Stimulated activated CD8-positive, alpha-beta memory T cell treated with anti-CD3 and anti-CD28 coated beads, Interleukin-15, amount 100 ng/mL, for 1 hour (primary cell): ENCODE data around the gene HOXD12.

Experiments used
- DNase-seq: peaks from one replicate; pipeline ENCODE4 v3.0.0-alpha.2; 2020; ENCODE audit warnings: low read depth

HOXD12 gene

DNA sequence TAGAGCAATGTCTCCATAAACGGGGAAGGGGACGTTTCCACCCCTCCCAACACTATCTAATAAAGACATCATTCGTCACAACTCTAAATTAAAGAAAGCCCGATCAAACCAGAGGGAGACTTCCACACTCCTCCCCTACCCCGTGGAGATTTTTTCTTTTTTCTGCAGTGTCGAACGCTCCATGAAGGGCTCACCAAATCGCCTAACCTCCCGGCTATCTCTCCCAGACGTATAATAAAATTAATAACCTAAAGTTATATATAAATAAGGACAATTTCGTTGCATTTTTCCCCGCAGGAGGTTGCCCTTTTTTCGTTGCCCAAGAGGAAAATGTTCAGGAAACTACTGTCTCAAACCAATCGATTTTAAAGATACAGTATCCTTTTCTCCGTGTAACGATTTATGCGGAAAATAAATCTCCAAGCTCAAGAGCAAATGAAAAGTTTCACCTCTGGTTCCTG is 18.2 kb upstream of the HOXD12 start:
- no peak for DNase-seq

DNA sequence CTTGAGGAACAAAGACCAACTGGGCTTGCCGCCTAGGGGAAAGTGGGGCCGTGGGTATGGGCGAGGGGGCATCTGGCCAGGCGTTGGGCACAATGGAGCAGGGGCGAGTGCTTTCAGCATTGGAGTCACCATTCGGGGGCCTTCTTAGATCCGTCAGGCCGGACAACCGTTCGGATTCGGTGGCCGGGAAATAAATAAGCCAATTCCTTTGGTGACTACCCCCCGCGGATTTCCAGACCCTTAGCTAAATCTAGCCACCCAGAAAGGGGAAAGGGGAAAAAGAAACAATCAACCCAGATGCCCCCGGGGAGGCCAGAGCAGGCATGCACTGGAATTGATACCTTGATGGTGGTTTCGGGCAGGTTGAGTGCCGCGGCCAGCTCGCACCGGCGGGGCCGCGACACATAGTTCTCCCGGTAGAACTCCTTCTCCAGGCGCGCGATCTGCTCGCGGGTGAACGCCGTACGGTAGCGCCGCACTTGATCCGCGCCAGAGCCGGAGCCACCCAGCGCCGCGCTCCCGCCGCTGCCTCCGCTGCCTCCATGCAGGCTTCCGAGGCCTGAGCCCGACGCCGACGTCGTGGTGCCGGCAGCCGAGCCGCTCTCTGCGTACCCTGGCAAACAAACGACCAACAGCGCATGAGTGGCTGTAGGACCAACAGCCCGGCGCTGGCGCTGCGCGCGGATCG is 17.6 kb upstream of the HOXD12 start:
- DNase-seq: no peak

DNA sequence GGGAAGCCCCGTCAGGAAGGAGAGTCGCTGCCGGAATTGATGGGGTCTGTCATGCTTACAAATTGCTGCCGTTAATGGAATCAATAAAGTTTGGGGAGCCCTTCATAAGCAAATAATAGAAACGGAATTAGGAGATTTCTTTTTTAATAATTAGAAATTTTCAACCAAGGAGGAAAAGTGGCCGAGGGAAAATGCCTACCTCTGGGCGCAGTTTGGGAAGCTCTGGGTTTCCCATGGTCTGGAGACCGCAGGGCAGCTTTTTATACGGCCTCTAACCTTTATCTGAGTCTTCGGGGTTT is 17.1 kb upstream of the HOXD12 start:
- no peak for DNase-seq

DNA sequence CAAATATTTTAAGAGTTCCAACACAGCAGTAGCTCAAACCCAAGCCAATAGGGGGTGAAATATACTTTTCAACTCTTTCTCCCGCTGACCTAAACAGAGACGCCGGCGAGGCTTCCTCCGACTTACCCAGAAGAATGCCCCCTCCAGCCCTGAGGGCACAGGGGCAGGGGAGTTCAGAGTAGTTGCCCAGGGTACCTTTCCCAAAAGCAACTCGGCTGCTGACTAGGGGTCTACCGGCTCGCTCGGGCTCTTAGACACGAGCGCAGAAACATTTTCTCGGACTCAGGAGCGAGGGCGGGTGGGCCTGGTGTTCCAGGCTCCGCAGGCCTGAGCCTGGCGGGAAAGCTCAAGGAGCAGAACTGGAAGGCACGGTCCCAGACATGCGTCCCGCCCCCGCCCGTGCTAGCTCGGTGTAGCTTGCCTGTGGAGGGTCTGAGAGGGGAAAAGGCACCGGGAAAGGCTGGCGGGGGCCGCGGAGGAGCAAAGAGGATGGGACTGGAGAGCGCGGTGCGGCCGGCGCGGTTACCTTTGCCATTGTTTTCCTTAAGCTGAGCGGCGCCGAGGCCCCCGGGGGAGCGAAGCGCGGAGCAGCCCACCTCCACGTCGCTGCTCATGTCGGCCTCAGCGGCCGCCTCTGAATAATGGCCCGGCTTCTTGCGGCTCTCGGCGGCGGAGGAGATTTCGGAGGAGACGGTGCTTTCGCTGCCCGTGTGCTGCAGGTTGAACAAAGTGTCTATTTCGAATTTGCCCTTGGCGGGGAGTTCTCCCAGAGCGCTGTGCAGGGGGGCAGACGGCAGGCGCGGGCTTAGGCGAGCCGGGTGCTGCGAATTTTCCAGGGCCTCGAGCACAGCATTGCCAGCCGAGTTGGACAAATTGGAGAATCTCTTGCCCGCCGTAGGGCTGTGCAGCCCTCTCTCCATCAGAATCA is 16.5 kb upstream of the HOXD12 start:
- no peak for DNase-seq

DNA sequence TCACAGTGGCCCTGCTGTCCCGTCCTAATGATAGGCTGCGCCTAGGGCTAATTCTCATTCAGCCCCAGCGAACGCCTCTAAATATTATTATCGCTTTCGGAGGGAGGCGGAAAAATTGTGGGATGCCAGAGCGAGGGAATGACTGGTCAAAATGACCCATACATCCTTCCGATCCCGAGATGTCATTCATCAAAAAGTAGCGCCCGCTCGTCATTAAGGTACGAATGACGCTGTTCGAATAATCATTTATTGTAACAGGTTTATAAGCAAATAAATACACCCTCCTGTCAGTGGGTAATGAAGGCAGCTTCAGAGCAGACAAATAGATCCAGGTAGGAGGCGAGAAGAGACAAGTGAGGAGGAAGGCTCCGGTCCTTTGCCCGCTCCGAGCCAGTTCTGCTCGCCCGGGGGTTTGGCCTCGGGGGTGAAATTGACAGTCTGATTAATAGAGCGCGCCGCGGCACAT is 15.8 kb upstream of the HOXD12 start, which contains the start of gene EVX2:
Gene EVX2 (minus strand): TSS at position 167 of the 466 bp plus-strand sequence. CDS start 186 bp downstream, outside the sequence.
- no peak for DNase-seq

DNA sequence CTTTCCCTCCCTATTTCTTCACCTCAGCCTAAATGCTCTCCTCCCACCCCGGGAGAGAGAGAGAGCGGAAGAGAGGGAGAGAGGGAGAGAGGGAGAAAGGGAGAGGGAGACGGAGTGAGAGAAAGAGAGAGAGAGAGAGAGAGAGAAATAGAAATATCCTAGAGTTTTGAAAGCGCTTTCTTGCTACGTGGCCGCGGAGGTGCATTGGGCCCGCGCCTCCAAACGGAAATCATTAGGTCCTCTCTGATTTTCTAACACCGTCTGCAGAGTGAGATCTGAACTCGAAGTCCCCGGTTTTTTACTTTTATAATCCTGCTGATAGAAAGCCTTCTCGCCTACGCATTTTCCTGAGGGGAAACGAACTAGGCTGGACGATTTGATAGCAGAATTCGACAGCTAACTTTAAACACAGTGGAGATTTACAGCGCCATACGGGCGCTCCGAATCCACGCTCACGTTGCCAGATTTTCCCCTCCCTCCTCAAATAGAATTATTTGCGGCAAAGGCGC is 14.9 kb upstream of the HOXD12 start:
- DNase-seq: no peak

DNA sequence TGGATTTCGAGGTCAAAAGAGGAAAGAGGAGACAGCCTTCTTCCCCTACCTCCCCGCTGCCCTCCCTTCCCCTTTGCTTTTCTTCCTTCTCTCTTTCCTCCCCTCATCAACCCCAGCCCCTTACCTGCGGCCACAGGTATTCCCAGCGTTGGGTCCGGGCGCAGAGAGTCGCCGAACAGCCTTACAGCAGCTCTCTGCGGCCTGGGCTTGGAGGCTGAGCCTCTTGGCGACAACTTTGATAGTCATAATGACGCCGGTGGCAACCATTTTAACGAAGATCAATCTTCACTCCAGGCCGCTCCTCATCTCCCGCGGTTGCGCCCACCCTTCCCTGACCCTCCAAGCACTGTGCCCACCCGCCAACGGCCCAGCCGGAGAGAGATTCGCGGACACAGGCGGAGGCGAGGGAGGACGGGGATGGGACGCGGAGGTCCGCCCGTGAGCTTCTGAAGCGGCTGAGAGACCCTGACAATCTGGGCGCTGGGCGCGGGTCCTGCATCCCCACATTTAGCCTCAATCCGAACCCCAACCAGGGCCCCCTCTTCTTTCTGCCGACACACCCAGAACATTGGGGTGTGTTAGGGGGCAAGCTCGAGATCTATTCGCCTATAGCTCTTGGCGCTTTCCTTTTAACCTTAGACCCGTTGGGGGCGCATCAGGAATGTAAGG is 14.3 kb upstream of the HOXD12 start:
- DNase-seq: no peak

DNA sequence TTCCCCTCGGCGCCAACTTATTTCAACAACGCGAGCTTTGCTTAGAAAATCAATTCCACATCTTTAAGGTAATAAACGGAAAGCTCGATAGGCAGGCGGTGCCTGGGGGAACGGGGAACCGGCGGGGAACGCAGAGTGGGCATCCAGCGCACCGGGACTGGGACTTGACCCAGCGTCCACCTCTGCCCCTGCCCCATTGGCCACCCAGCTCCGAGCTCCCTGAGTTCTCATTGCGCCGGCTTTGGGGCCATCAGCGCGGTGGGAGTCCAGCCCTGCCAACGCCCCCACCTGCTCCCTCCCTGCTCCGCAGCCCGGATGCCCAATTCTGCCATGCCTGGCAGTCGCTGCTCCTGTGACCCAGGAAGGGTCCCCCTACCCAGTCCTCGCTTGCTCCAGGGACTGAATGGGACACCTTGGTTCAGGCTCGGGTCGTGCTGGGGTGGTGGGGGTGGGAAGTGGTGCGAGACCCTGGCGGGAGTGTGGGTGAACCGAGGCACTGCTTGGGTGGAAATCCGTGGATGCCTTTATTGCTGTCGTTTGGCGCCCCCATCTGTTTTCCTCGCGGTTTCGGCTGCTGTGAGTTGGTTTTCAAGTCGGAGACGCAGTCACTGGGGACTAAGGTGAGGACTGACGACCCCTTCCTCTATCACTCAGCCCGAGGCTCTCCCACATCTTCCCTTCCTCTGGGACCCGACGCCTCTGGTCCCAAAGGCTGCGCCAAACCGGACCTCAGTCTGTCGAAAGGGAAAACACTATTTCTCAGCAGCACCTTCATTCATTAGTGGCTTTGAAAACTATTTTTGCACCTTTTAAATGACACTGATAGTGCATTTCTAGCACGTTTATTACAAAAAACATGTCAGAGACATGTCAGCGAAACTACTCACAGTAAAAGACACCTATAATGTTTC is 13.5 kb upstream of the HOXD12 start:
- no peak for DNase-seq

DNA sequence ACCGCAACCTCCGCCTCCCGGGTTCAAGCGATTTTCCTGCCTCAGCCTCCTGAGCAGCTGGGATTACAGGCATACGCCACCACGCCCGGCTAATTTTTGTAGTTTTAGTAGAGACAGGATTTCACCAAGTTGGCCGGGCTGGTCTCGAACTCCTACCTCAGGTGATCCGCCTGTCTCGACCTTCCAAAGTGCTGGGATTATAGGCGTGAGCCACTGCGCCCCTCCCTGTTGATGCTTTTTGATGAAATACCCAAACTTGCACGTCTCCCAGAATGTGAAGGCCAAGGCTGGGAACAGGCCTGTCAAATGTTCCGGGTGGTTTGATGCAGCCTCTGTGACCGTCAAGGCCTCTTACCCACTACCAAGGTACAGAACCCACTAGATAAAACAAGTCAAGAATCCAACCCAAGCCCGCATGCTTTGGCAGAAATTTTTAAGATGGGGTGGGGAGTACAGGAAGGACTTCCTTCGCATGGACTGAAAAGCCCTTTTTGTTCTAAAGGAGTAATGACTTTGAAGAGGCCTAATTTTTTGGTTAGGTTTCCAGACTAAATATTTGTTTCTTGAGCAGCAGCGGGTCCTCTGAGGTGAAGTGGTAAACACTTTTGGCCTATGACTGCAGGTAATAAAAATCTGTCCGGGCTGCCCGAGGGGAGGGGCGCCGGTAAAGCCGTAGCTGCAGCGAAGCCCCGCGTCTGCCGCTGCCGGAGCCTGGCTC is 12.1 kb upstream of the HOXD12 start:
- no peak for DNase-seq

DNA sequence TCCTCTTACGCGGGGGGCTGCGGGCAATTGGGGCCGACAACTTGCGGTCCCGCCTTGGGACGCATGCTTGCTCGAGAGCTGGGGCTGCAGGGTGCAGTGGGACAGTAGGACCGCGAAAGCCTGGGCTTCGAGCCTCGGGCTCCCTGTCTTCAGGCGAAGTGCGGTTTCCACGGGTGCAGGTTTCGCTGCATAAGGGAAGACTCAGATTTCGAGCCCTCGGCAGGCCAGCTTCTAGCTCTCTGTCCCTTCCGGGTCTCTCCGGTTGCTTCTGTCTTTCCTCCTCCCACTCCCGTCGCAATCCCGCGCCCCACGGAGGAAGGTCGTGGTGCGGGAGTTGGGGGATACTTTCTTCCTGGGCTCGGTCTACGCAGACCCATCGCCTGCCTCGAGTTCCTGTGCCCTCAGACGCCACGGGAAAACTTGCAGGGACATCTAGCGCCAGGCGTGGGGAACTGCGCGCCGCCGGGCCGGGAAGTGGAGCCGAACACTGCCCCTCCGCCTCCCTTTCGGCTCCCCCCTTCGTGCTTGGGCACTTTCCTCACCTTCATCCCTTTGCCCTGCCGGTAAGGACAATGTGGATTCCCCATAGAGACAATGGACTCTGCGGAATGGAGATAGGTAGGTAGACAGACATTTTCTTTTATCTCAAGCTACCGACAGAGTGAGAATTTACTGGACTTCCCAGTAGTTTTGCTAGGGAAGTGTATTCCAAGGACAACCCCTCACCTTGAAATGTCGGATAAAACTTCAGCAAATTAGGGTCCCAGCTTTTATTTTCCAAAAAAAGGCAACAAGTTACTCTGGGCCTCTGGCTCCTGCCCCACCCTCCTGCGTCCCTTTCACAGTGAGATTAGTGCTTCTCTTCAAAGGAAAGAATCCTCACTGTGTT is 11.3 kb upstream of the HOXD12 start:
- no peak for DNase-seq

DNA sequence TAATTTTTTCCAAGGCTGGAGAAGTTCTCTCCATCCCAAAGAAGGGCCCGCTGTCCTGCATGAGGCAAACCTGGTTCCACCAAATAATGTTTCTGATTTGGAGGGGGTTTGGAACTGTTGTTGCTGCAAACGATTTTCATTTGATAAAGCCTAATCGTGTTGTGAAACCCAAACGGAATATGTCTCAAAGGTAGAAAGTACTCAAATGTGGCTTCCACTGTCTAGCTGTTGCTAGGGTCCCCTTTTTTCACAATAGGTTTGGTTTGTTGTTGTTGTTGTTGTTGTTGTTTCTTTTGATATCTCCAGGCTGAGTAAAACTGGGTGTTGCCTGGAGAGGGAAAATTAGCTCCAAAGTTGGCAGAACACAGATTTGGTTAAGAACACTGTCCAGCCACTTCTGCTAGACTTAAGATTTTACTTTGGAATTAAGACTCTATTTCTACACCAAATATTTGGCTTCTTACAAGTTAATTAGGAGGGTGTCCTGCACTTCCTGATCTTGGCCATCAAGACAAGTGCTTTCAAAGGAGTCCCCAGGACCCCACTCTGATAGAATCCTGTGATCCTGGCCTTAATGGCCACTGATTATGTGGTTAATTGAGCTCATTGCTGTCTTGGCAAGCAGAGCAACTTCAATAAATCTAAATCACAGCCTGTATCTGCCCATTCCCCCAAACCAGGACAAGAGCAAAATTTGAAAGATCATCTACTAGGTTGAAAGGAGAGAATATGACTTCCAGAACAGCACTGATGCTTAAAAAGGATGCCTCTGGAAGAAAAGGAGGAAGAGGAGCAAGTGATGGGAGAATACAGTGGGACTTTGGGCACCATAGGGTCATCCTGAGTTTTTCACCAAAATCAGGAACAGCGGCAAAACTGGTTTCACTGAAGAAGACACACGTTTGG is 10.4 kb upstream of the HOXD12 start:
- DNase-seq: no peak

DNA sequence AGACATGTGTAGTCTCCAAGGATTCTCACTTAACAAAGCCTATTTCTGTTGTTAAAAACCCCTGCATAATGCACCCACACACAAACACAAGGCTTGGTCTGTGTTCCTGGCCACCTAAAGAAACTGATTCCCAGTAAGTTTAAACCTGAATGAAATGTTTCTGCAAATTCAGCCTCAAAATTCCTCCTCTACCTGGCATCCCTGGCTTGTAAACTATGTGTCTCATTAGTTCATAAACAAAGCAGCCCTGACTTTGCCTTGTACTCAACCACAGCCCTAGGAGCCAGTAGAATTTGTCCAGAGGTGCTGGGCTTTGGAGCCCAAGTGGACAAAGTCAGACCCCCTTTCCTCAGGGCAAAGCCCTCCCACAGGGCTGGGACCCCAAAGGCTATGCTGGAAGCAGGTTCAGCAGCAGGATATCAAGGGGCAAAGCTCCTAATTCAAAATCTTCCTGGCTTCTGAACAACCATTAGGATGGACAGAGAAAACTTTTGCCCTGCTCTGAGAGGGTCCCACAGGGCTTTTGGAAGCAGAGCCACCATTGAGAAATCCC is 9.7 kb upstream of the HOXD12 start:
- no peak for DNase-seq

DNA sequence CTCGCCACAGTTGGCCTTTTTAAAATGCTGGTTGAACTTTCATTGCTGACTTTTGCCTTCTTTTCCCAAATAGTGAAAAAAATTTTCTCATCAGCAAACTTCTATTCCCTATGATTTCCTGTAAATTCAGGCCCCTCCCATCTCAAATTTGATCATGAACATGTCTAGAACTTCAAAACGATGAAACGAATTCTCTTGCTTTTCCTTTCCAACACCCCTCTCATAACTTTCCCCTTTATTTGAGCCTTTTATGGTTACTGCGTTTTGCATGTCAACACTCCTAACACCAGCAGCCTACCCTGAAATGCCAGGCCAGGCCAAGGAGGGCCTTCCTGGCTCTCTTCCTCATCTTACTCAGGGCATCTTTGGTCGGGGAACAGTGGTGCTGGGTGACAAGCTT is 8.7 kb upstream of the HOXD12 start:
- no peak for DNase-seq

DNA sequence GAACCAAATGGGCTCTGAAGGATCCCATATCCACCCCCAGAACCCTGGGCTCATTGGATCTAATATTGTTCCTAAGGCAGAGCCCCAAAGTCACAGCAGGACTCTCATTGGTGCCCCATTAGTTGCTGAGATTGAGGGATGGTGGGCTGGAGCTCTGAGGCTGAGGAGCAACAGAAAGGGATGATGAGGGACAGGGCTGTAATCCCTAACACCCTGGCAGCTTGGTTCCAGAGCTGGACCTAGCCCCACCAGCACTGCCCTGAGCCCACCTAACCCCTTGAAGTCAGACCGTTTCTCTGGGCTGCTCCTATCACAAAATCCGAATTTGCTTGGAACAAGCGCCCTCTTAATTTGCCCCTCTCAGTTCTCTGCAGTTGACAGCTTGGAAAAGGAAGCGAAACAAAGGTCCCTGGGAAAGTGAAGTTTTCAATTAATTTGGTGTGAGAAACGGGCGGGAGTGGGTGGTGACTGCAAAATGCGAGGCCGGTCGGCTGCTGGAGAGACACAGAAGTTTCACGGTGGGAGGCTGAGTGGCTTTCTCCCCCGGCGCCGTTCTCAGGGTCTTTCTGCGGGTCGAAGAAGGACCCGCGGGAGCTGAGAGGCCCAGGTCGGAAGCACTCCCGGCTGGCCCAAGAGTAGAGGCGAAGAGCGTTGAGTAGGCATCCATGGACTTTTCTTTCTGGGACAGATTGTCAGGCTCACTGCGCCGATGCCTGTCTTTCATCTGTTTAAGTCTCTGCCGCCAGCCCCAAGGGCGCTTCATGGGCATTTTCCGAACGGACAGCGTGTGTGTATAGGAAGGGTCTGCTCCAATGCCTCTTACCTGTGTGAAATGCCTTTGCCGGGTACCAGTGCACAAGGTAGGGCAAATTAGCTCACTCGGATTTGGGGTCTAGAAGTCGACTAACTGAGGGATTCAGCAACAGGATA is 8.0 kb upstream of the HOXD12 start:
- no peak for DNase-seq

DNA sequence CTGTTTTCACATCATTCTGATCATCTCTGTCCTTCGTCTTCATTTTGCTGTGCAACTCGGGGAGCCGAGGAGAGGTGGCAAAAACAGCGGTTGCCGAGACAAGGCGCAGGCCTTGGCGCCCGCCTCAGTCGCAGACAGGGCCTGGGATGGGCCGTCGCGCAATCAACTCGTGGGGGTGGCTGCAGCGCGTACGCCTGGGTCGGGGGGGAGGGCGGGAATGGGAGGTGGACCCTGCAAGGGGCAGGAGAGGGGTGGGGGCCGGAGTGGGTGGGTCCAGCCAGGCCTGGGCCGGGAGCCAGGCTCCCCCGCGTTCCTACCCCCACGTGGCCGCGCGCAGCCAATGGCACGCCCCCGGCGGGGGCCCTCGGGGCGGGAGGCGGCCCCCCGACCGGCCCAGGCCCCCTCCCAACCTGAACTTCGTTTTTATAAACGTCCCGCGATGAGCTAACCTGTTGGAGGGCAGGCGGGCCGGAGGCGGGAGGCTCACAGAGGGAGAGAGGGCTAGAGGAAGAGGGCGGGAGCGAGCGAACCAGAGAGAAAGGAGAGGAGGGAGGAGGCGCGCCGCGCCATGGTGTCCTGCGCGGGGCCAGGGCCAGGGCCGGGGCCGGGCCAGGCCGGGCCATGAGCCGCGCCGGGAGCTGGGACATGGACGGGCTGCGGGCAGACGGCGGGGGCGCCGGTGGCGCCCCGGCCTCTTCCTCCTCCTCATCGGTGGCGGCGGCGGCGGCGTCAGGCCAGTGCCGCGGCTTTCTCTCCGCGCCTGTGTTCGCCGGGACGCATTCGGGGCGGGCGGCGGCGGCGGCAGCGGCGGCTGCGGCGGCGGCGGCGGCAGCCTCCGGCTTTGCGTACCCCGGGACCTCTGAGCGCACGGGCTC is 7.1 kb upstream of the HOXD12 start, which contains the start of gene HOXD13:
Gene HOXD13 (plus strand): TSS at position 452 of the 875 bp plus-strand sequence. CDS start 170 bp downstream, at position 622.
- DNase-seq: no peak
